K562 (cell line): ENCODE measurements around the gene ATAD3C. TPM values are rescaled to one million over a fixed set of nuclear protein-coding genes. Genes with fewer than 3 reads are reported as not detected.
"Not testable (repeated sequence)": the region's sequence is repeated elsewhere in the genome, so short reads cannot be mapped to it uniquely, and the experiment has no call there.

Experiments used
- ATAC-seq: fragments of 200-7000 bp; cut with Tn5 transposase; 3 replicates; pipeline ENCODE4 v1.9.1; 2020; ENCODE audit warnings: moderate library complexity
- BruUV-seq: library from RNA; stranded (reverse); fragments of 400-500 nt; replicated peaks from 2 replicates; lab custom pipeline; 2021; lab: Mats Ljungman, UMichigan
- CTCF ChIA-PET: fragments of 300-600 bp; formaldehyde crosslinking; extraction: SDS; loops from one replicate; lab custom pipeline; 2021; ENCODE audit warnings: low intra/inter-chr PET ratio; lab: Yijun Ruan, JAX
- POLR2A ChIA-PET: fragments of 300-600, 350-650 bp; sonication (Branson Sonifier 250); formaldehyde crosslinking; extraction: SDS; loops from one replicate; lab custom pipeline; 2021; ENCODE audit warnings: antibody characterized with exemption, inconsistent platforms; lab: Yijun Ruan, JAX
- DNase-seq, 4 experiments: peaks; one replicate each; pipeline versions ENCODE4 v3.0.0 to v3.0.0-alpha.2; 2011 to 2018; ENCODE audit warnings: low spot score in 3 of 4, mixed read lengths in 3 of 4; ENCODE audit errors: extremely low read depth in 1 of 4
- FAIRE-seq: peaks from 2 replicates; lab custom pipeline; 2011; peaks lifted over from hg19 to GRCh38; lab: Jason Lieb, UNC
- H2AFZ ChIP-seq: 2 replicates; pipeline ENCODE4 v1.6.0; 2011; ENCODE audit warnings: low read depth, low read length, control low read depth, inconsistent platforms
- H3K27ac ChIP-seq: fragments of 200-600 bp; 3 replicates; pipeline ENCODE4 v1.8.0; 2011; ENCODE audit warnings: low read depth, mild to moderate bottlenecking, control low read depth, inconsistent platforms, low read length, moderate library complexity, mixed read lengths; ENCODE audit errors: extremely low read depth
- H3K27me3 ChIP-seq, 2 experiments: fragments of 300-600 bp in 1 of 2; 2 replicates in 1 of 2; 3 replicates in 1 of 2; pipeline versions ENCODE4 v1.6.0 to v1.8.0; 2011; ENCODE audit warnings: inconsistent platforms in 2 of 2, low read length in 2 of 2, mild to moderate bottlenecking in 1 of 2, mixed read lengths in 1 of 2, moderate library complexity in 1 of 2; ENCODE audit not compliant: control insufficient read depth in 2 of 2, insufficient read depth in 2 of 2
- H3K36me3 ChIP-seq: fragments of 300-600 bp; 3 replicates; pipeline ENCODE4 v1.8.0; 2011; ENCODE audit warnings: mild to moderate bottlenecking, low read length, inconsistent platforms; ENCODE audit not compliant: control insufficient read depth, insufficient read depth
- H3K4me1 ChIP-seq, 2 experiments: fragments of 200-600 bp in 1 of 2; replicated peaks in 1 of 2; 2 replicates in 1 of 2; 3 replicates in 1 of 2; pipeline versions ENCODE4 v1.5.1 to v1.8.0; 2011; ENCODE audit warnings: inconsistent platforms in 2 of 2, low read length in 2 of 2, mild to moderate bottlenecking in 1 of 2, mixed read lengths in 1 of 2, moderate library complexity in 1 of 2; ENCODE audit not compliant: control insufficient read depth in 2 of 2, insufficient read depth in 2 of 2
- H3K4me2 ChIP-seq: 2 replicates; pipeline ENCODE4 v1.6.1; 2011; ENCODE audit warnings: low read length, control low read depth, inconsistent platforms, mixed read lengths; ENCODE audit not compliant: insufficient read depth
- H3K4me3 ChIP-seq: fragments of 200-600 bp; sonication (generic), shearing (Covaris generic); 2 replicates; pipeline ENCODE4 v1.5.1; 2016; ENCODE audit warnings: control low read depth, inconsistent platforms
- H3K79me2 ChIP-seq: fragments of 200-600 bp; 3 replicates; pipeline ENCODE4 v1.8.0; 2011; ENCODE audit warnings: low read length, inconsistent platforms; ENCODE audit not compliant: control insufficient read depth, insufficient read depth
- H3K9ac ChIP-seq, 2 experiments: 2 replicates each; pipeline versions ENCODE4 v1.6.0 to v1.6.1; 2011; ENCODE audit warnings: low read depth in 2 of 2, low read length in 2 of 2, control low read depth in 1 of 2, inconsistent platforms in 1 of 2, mild to moderate bottlenecking in 1 of 2, mixed read lengths in 1 of 2; ENCODE audit not compliant: insufficient read depth in 1 of 2
- H3K9me1 ChIP-seq: one replicate; pipeline ENCODE4 v1.6.0; 2011; ENCODE audit warnings: inconsistent platforms, mild to moderate bottlenecking, low read length, moderate library complexity; ENCODE audit not compliant: control insufficient read depth, insufficient read depth
- H3K9me3 ChIP-seq: replicated peaks from 2 replicates; pipeline ENCODE4 v1.5.1; 2011; ENCODE audit warnings: low read depth, low read length, inconsistent platforms; ENCODE audit not compliant: control insufficient read depth, insufficient read depth
- H4K20me1 ChIP-seq: replicated peaks from 2 replicates; pipeline ENCODE4 v1.6.1; 2011; ENCODE audit warnings: low read length, inconsistent platforms, mixed read lengths; ENCODE audit not compliant: control insufficient read depth, insufficient read depth
- ATF3 ChIP-seq, 2 experiments: fragments of 450-650 bp in 1 of 2; sonication (generic) in 1 of 2; formaldehyde crosslinking in 1 of 2; IDR thresholded peaks in 1 of 2; conservative IDR thresholded peaks in 1 of 2; 2 replicates each; pipeline versions ENCODE4 v1.6.1 to v1.8.1; 2016 to 2023; ENCODE audit warnings: mild to moderate bottlenecking in 2 of 2, moderate library complexity in 2 of 2, inconsistent platforms in 1 of 2, missing genetic modification reagents in 1 of 2
- ATF7 ChIP-seq: fragments of 450-650 bp; IDR thresholded peaks from 2 replicates; pipeline ENCODE4 v1.7.1; 2014; ENCODE audit warnings: mild to moderate bottlenecking, moderate library complexity
- EP400 ChIP-seq: fragments of 450-650 bp; IDR thresholded peaks from 2 replicates; pipeline ENCODE4 v1.6.1; 2017; ENCODE audit warnings: antibody characterized with exemption, mild to moderate bottlenecking, moderate library complexity
- ETV1 ChIP-seq: fragments of 450-650 bp; conservative IDR thresholded peaks from 2 replicates; pipeline ENCODE4 v1.6.1; 2016; ENCODE audit warnings: missing genetic modification characterization, control low read depth, low read depth, missing compliant biosample characterization
- LEF1 ChIP-seq: fragments of 450-650 bp; IDR thresholded peaks from 2 replicates; pipeline ENCODE4 v1.6.1; 2016; ENCODE audit warnings: mild to moderate bottlenecking
- MEIS2 ChIP-seq: fragments of 450-650 bp; IDR thresholded peaks from 2 replicates; pipeline ENCODE4 v1.6.1; 2014; ENCODE audit warnings: mild to moderate bottlenecking; ENCODE audit not compliant: partially characterized antibody
- NBN ChIP-seq: fragments of 450-650 bp; IDR thresholded peaks from 2 replicates; pipeline ENCODE4 v1.6.1; 2016; ENCODE audit warnings: low read depth, mild to moderate bottlenecking
- NCOR1 ChIP-seq: fragments of 450-650 bp; IDR thresholded peaks from 2 replicates; pipeline ENCODE4 v1.6.1; 2016; ENCODE audit warnings: mild to moderate bottlenecking, moderate library complexity
- RCOR1 ChIP-seq, 2 experiments: IDR thresholded peaks; 2 replicates each; pipeline ENCODE4 v1.6.1; 2012; ENCODE audit warnings: low read depth in 2 of 2, low read length in 2 of 2, borderline replicate concordance in 1 of 2, improper control_type of control experiment in 1 of 2
- SP1 ChIP-seq: sonication (generic); formaldehyde crosslinking; IDR thresholded peaks from 2 replicates; pipeline ENCODE4 v1.8.1; 2022; ENCODE audit warnings: mild to moderate bottlenecking, missing genetic modification reagents
- TARDBP ChIP-seq: fragments of 450-650 bp; IDR thresholded peaks from 2 replicates; pipeline ENCODE4 v1.6.1; 2016
- TOE1 ChIP-seq, 2 experiments: fragments of 450-650 bp in 1 of 2; sonication (generic) in 1 of 2; formaldehyde crosslinking in 1 of 2; IDR thresholded peaks; 2 replicates each; pipeline versions ENCODE4 v1.7.1 to v1.8.0; 2016 to 2022; ENCODE audit warnings: borderline replicate concordance in 2 of 2, mild to moderate bottlenecking in 2 of 2, antibody characterized with exemption in 1 of 2, inconsistent platforms in 1 of 2, low read depth in 1 of 2, missing genetic modification reagents in 1 of 2, moderate library complexity in 1 of 2
- WGBS: fragments of 100-300 bp; shearing (Covaris generic); methylation state at CpG from one replicate; pipeline ENCODE4 v1.1.6; 2016; ENCODE audit warnings: low coverage, mixed read lengths; ENCODE audit not compliant: insufficient coverage; ENCODE audit errors: missing lambda C conversion rate; 5-methylcytosine and 5-hydroxymethylcytosine counted together
- in situ Hi-C: fragments of 300-500 bp; cut with MboI; formaldehyde crosslinking; loops from 4 replicates; pipeline ENCODE4 v1.15.0; 2018; ENCODE audit warnings: inconsistent platforms, mixed read lengths
- intact Hi-C: fragments of 100-400 bp; cut with micrococcal nuclease; formaldehyde crosslinking; loops from 2 replicates; pipeline ENCODE4 v1.14.2; 2022
- polyA plus RNA-seq, 8 experiments: library from polyadenylated mRNA; depleted of rRNA in 4 of 8; stranded (reverse) in 5 of 8; unstranded in 3 of 8; fragments of >200 nt; fragmentation: Nextera tagmentation in 2 of 8; fragmentation: Illumina TruSeq in 1 of 8; extraction: Ambion mirVana in 2 of 8; extraction: Trizol in 1 of 8; gene quantifications; 2 replicates each; pipeline versions ENCODE4 v1.2.1 to v1.2.3, GENCODE V29; 2011 to 2014; ENCODE audit warnings: inconsistent platforms in 1 of 8, missing spikeins in 1 of 8
- total RNA-seq, 7 experiments: library from RNA; depleted of rRNA in 6 of 7; stranded (reverse); fragments of >200 nt in 6 of 7; fragmentation: Illumina TruSeq in 2 of 7; extraction: Trizol in 2 of 7; gene quantifications; 2 replicates each; pipeline versions ENCODE4 v1.2.1 to v1.2.3, GENCODE V29; 2011 to 2021; ENCODE audit warnings: low replicate concordance in 1 of 7

The ATAD3C gene
- total and polyA plus RNA-seq, 9 of the 15 experiments (the other 6 are each of a cell fraction or from before 2014, with no cell fraction given) = 0.03 to 0.18 TPM; not detected in 7

- H3K27ac ChIP-seq, H3K27me3 ChIP-seq, FAIRE-seq, H3K4me2 ChIP-seq, intact Hi-C loops, POLR2A ChIA-PET, H3K9me1 ChIP-seq, H2AFZ ChIP-seq, H4K20me1 ChIP-seq, H3K9ac ChIP-seq, H3K4me1 ChIP-seq, BruUV-seq, H3K4me3 ChIP-seq, CTCF ChIA-PET, ATAC-seq, H3K79me2 ChIP-seq: not testable (repeated sequence)
- peaks cover 14% of the 10 kb centered on the region for H3K9me3 ChIP-seq
- in situ Hi-C loops = loop anchor here (5.0 kb wide), 1 partner anchor 48 kb away; the partner anchor contains the start of gene ATAD3C
- peak in 2 of 4 experiments; percentile 13 to 16 for DNase-seq
- WGBS = 92% methylated on average over 13 of the region's 18 CpGs
- H3K36me3 ChIP-seq = peaks cover 56% of the 10 kb centered on the region; the same call in 2 of the 3 replicates
These were observed 46.0 kb downstream of the ATAD3C start for GRCh38 chr1:1495461-1495975.

- Histone ChIP-seq H3K27ac (peak overlapping the region; percentile 74), H3K4me2 (peak overlapping the region; percentile 67), H3K9ac (peak overlapping the region; percentile 48 to 65; a peak in 3 of 4 replicates), H2AFZ (peak overlapping the region; percentile 69), H3K4me1 (peaks cover 8 to 13% of the 10 kb centered on the region in 2 experiments; a peak in 3 of 5 replicates)
- WGBS = 30% methylated on average over 16 of the region's 16 CpGs
- H3K79me2 ChIP-seq; H3K4me3 ChIP-seq; H3K27me3 ChIP-seq; FAIRE-seq; BruUV-seq; H3K9me3 ChIP-seq; H3K36me3 ChIP-seq; H3K9me1 ChIP-seq; in situ Hi-C loops; H4K20me1 ChIP-seq; TF ChIP-seq TOE1 (CRISPR knock-in tag; IDR thresholded peaks at IDR 0.05; ENCODE audit: borderline replicate concordance, low read depth): not testable (repeated sequence)
- peak; percentile 78 for ATAC-seq
- intact Hi-C loops = loop anchor here (10.0 kb wide), 1 partner anchor 130 kb away; the partner anchor contains the start of gene AURKAIP1
- CTCF ChIA-PET = interaction anchor here (1.4 kb wide), 1 partner anchor 155 kb away, joined by 5 read pairs; the partner anchor contains the start of gene DVL1
- DNase-seq = peak; percentile 40 to 81 (median 47)
- POLR2A ChIA-PET = interaction anchor here (0.6 to 2.0 kb wide), 6 partner anchors 13 to 130 kb away, joined by 3 to 11 read pairs (median 4); partner anchors contain the start of gene AURKAIP1
- TF ChIP-seq TARDBP (peak; percentile 74; the same call in 1 of the 2 replicates), ATF7 (peak; percentile 38; the same call in 1 of the 2 replicates), ETV1 (tag) (0 out of 2 replicates have a peak, but pooled peaks have one; percentile 11), SP1 (CRISPR knock-in tag) (peak; percentile 70), NBN (peak; percentile 73), RCOR1 (IDR thresholded peaks at IDR 0.05; ENCODE audit: borderline replicate concordance in 1 of 2, low read depth in 2 of 2, low read length in 2 of 2) (peak in 1 of 2 experiments; percentile 27; a peak in 1 of 4 replicates), LEF1 (peak; percentile 75; the same call in 1 of the 2 replicates), EP400 (peak; percentile 56; the same call in 1 of the 2 replicates), TOE1 (IDR thresholded peaks at IDR 0.05; ENCODE audit: borderline replicate concordance) (peak; percentile 94), ATF3 (IDR thresholded peaks at IDR 0.05) (peak; percentile 36; the same call in 1 of the 2 replicates), ATF3 (CRISPR knock-in tag; conservative IDR thresholded peaks at IDR 0.05) (0 out of 2 replicates have a peak, but pooled peaks have one; percentile 57), MEIS2 (peak; percentile 86), NCOR1 (0 out of 2 replicates have a peak, but pooled peaks have one; percentile 10)
These were observed 55.4 kb downstream of the ATAD3C start for GRCh38 chr1:1504777-1505365.
